GM12878 (cell line): Measurements from ENCODE around the gene IL27RA.
"Not testable (repeated sequence)": the region's sequence is repeated elsewhere in the genome, so short reads cannot be mapped to it uniquely, and the experiment has no call there.

ENCODE experiments used
- CBX3 ChIP-seq: fragments of 200-600 bp; sonication (generic); IDR thresholded peaks from 2 replicates; pipeline ENCODE4 v1.6.1; 2016; ENCODE audit warnings: low read depth, borderline replicate concordance
- EP300 ChIP-seq, 2 experiments: fragments of 150-350 bp in 1 of 2; IDR thresholded peaks; 2 replicates each; pipeline ENCODE4 v1.6.1; 2011 to 2012; ENCODE audit warnings: low read depth in 2 of 2, low read length in 2 of 2, borderline replicate concordance in 1 of 2, improper control_type of control experiment in 1 of 2, inconsistent platforms in 1 of 2; ENCODE audit not compliant: control insufficient read depth in 1 of 2
- ESRRA ChIP-seq: IDR thresholded peaks from 2 replicates; pipeline ENCODE4 v1.6.1; 2012; ENCODE audit warnings: mild to moderate bottlenecking, low read length, improper control_type of control experiment
- EZH2 ChIP-seq: IDR thresholded peaks from 2 replicates; pipeline ENCODE4 v1.6.1; 2012; ENCODE audit warnings: low read depth, mild to moderate bottlenecking, control low read depth, inconsistent platforms, low read length, borderline replicate concordance; ENCODE audit not compliant: control insufficient read depth
- FOXM1 ChIP-seq: IDR thresholded peaks from 2 replicates; pipeline ENCODE4 v1.6.1; 2012; ENCODE audit warnings: low read depth, mild to moderate bottlenecking, inconsistent platforms, low read length, moderate library complexity
- LARP7 ChIP-seq: fragments of 450-650 bp; IDR thresholded peaks from 2 replicates; pipeline ENCODE4 v1.6.1; 2017; ENCODE audit warnings: mild to moderate bottlenecking
- MTA2 ChIP-seq: fragments of 450-650 bp; IDR thresholded peaks from 2 replicates; pipeline ENCODE4 v1.6.1; 2016; ENCODE audit warnings: low read depth, mild to moderate bottlenecking, moderate library complexity
- NR2C1 ChIP-seq: fragments of 450-650 bp; IDR thresholded peaks from 2 replicates; pipeline ENCODE4 v1.6.1; 2017; ENCODE audit warnings: antibody characterized with exemption, mild to moderate bottlenecking, moderate library complexity
- POLR2A ChIP-seq: IDR thresholded peaks from 2 replicates; pipeline ENCODE4 v1.6.1; 2011; ENCODE audit warnings: low read depth, mild to moderate bottlenecking, low read length
- POLR2AphosphoS2 ChIP-seq: IDR thresholded peaks from 2 replicates; pipeline ENCODE4 v1.6.1; 2011; ENCODE audit warnings: low read depth, mild to moderate bottlenecking, low read length, improper control_type of control experiment, moderate library complexity
- SMAD5 ChIP-seq: IDR thresholded peaks from 2 replicates; pipeline ENCODE4 v1.6.1; 2016; ENCODE audit warnings: antibody characterized with exemption, low read depth
- TF ChIP-seq, protein P1 (sequence below): fragments of 450-650 bp; IDR thresholded peaks from 2 replicates; pipeline ENCODE4 v1.6.1; 2017; ENCODE audit warnings: antibody characterized with exemption, mild to moderate bottlenecking, moderate library complexity
- TF ChIP-seq, protein P2 (sequence below): IDR thresholded peaks from 2 replicates; pipeline ENCODE4 v1.6.1; 2012; ENCODE audit warnings: mild to moderate bottlenecking, low read depth, low read length
- TF ChIP-seq, protein P3 (sequence below): fragments of 450-650 bp; conservative IDR thresholded peaks from 2 replicates; pipeline ENCODE4 v1.6.1; 2017; ENCODE audit warnings: mild to moderate bottlenecking, moderate library complexity

DNA sequence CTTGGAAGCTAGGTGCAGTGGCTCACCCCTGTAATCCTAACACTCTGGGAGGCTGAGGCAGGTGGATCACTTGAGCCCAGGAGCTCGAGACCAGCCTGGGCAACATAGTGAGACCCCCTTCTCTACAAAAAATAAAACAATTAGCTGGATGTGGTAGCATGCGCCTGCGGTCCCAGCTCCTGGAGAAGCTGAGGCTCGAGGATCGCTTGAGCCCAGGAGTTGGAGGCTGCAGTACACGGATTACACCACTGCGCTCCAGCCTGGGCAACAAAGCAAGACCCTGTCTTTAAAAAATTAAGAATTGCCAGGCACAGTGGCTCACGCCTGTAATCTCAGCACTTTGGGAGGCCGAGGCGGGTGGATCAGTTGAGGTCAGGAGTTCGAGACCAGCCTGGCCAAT is 19.4 kb downstream of the IL27RA start:
- TF ChIP-seq POLR2A; EZH2; POLR2AphosphoS2; LARP7; ESRRA; MTA2; FOXM1; SMAD5; CBX3; EP300 (IDR thresholded peaks at IDR 0.05; ENCODE audit: borderline replicate concordance in 1 of 2, control insufficient read depth in 1 of 2, low read depth in 2 of 2, low read length in 2 of 2); NR2C1: not testable (repeated sequence)
- TF ChIP-seq, protein P1, sequence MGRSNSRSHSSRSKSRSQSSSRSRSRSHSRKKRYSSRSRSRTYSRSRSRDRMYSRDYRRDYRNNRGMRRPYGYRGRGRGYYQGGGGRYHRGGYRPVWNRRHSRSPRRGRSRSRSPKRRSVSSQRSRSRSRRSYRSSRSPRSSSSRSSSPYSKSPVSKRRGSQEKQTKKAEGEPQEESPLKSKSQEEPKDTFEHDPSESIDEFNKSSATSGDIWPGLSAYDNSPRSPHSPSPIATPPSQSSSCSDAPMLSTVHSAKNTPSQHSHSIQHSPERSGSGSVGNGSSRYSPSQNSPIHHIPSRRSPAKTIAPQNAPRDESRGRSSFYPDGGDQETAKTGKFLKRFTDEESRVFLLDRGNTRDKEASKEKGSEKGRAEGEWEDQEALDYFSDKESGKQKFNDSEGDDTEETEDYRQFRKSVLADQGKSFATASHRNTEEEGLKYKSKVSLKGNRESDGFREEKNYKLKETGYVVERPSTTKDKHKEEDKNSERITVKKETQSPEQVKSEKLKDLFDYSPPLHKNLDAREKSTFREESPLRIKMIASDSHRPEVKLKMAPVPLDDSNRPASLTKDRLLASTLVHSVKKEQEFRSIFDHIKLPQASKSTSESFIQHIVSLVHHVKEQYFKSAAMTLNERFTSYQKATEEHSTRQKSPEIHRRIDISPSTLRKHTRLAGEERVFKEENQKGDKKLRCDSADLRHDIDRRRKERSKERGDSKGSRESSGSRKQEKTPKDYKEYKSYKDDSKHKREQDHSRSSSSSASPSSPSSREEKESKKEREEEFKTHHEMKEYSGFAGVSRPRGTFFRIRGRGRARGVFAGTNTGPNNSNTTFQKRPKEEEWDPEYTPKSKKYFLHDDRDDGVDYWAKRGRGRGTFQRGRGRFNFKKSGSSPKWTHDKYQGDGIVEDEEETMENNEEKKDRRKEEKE = not testable (repeated sequence)
- TF ChIP-seq, protein P2, sequence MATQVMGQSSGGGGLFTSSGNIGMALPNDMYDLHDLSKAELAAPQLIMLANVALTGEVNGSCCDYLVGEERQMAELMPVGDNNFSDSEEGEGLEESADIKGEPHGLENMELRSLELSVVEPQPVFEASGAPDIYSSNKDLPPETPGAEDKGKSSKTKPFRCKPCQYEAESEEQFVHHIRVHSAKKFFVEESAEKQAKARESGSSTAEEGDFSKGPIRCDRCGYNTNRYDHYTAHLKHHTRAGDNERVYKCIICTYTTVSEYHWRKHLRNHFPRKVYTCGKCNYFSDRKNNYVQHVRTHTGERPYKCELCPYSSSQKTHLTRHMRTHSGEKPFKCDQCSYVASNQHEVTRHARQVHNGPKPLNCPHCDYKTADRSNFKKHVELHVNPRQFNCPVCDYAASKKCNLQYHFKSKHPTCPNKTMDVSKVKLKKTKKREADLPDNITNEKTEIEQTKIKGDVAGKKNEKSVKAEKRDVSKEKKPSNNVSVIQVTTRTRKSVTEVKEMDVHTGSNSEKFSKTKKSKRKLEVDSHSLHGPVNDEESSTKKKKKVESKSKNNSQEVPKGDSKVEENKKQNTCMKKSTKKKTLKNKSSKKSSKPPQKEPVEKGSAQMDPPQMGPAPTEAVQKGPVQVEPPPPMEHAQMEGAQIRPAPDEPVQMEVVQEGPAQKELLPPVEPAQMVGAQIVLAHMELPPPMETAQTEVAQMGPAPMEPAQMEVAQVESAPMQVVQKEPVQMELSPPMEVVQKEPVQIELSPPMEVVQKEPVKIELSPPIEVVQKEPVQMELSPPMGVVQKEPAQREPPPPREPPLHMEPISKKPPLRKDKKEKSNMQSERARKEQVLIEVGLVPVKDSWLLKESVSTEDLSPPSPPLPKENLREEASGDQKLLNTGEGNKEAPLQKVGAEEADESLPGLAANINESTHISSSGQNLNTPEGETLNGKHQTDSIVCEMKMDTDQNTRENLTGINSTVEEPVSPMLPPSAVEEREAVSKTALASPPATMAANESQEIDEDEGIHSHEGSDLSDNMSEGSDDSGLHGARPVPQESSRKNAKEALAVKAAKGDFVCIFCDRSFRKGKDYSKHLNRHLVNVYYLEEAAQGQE = not testable (repeated sequence)
- TF ChIP-seq, protein P3, sequence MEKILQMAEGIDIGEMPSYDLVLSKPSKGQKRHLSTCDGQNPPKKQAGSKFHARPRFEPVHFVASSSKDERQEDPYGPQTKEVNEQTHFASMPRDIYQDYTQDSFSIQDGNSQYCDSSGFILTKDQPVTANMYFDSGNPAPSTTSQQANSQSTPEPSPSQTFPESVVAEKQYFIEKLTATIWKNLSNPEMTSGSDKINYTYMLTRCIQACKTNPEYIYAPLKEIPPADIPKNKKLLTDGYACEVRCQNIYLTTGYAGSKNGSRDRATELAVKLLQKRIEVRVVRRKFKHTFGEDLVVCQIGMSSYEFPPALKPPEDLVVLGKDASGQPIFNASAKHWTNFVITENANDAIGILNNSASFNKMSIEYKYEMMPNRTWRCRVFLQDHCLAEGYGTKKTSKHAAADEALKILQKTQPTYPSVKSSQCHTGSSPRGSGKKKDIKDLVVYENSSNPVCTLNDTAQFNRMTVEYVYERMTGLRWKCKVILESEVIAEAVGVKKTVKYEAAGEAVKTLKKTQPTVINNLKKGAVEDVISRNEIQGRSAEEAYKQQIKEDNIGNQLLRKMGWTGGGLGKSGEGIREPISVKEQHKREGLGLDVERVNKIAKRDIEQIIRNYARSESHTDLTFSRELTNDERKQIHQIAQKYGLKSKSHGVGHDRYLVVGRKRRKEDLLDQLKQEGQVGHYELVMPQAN = not testable (repeated sequence)
